Ishikawa (cell line): Measurements from ENCODE around the gene GNRH2.

ENCODE experiments used
- CEBPB ChIP-seq: IDR thresholded peaks from 2 replicates; pipeline ENCODE4 v1.6.1; 2012
- CREB1 ChIP-seq: IDR thresholded peaks from 2 replicates; pipeline ENCODE4 v1.6.1; 2012; ENCODE audit warnings: low read depth
- EGR1 ChIP-seq: IDR thresholded peaks from 2 replicates; pipeline ENCODE4 v1.6.1; 2012
- EP300 ChIP-seq: IDR thresholded peaks from 2 replicates; pipeline ENCODE4 v1.6.1; 2012; ENCODE audit warnings: borderline replicate concordance
- FOXM1 ChIP-seq: IDR thresholded peaks from 2 replicates; pipeline ENCODE4 v1.6.1; 2012; ENCODE audit warnings: low read depth, borderline replicate concordance
- MAX ChIP-seq: IDR thresholded peaks from 2 replicates; pipeline ENCODE4 v1.6.1; 2012
- NFIC ChIP-seq: IDR thresholded peaks from 2 replicates; pipeline ENCODE4 v1.6.1; 2012
- RAD21 ChIP-seq: IDR thresholded peaks from 2 replicates; pipeline ENCODE4 v1.6.1; 2012; ENCODE audit warnings: low read depth
- TAF1 ChIP-seq: IDR thresholded peaks from 2 replicates; pipeline ENCODE4 v1.6.1; 2012; ENCODE audit warnings: low read depth, mild to moderate bottlenecking
- TCF12 ChIP-seq: IDR thresholded peaks from 2 replicates; pipeline ENCODE4 v1.6.1; 2012; ENCODE audit warnings: low read depth
- TEAD4 ChIP-seq: IDR thresholded peaks from 2 replicates; pipeline ENCODE4 v1.6.1; 2012
- USF1 ChIP-seq: IDR thresholded peaks from 2 replicates; pipeline ENCODE4 v1.6.1; 2012
- YY1 ChIP-seq: IDR thresholded peaks from 2 replicates; pipeline ENCODE4 v1.6.1; 2012; ENCODE audit warnings: low read depth
- ZBTB7A ChIP-seq: IDR thresholded peaks from 2 replicates; pipeline ENCODE4 v1.6.1; 2012; ENCODE audit warnings: low read depth
- TF ChIP-seq, protein P1 (sequence below): IDR thresholded peaks from 2 replicates; pipeline ENCODE4 v1.6.1; 2012; ENCODE audit warnings: low read depth, mild to moderate bottlenecking

Gene GNRH2

GRCh38 chr20:3080939-3081388, 37.5 kb downstream of the GNRH2 start:
- TF ChIP-seq TEAD4: no peak
- no peak for TF ChIP-seq ZBTB7A
- TF ChIP-seq CEBPB: no peak
- TF ChIP-seq, protein P1, sequence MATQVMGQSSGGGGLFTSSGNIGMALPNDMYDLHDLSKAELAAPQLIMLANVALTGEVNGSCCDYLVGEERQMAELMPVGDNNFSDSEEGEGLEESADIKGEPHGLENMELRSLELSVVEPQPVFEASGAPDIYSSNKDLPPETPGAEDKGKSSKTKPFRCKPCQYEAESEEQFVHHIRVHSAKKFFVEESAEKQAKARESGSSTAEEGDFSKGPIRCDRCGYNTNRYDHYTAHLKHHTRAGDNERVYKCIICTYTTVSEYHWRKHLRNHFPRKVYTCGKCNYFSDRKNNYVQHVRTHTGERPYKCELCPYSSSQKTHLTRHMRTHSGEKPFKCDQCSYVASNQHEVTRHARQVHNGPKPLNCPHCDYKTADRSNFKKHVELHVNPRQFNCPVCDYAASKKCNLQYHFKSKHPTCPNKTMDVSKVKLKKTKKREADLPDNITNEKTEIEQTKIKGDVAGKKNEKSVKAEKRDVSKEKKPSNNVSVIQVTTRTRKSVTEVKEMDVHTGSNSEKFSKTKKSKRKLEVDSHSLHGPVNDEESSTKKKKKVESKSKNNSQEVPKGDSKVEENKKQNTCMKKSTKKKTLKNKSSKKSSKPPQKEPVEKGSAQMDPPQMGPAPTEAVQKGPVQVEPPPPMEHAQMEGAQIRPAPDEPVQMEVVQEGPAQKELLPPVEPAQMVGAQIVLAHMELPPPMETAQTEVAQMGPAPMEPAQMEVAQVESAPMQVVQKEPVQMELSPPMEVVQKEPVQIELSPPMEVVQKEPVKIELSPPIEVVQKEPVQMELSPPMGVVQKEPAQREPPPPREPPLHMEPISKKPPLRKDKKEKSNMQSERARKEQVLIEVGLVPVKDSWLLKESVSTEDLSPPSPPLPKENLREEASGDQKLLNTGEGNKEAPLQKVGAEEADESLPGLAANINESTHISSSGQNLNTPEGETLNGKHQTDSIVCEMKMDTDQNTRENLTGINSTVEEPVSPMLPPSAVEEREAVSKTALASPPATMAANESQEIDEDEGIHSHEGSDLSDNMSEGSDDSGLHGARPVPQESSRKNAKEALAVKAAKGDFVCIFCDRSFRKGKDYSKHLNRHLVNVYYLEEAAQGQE: no peak
- no peak for TF ChIP-seq USF1
- TF ChIP-seq TCF12: no peak
- no peak for TF ChIP-seq MAX
- TF ChIP-seq TAF1: no peak
- no peak for TF ChIP-seq NFIC
- no peak for TF ChIP-seq YY1
- TF ChIP-seq EP300: no peak
- no peak for TF ChIP-seq CREB1
- TF ChIP-seq EGR1: no peak
- no peak for TF ChIP-seq RAD21
- no peak for TF ChIP-seq FOXM1

DNA sequence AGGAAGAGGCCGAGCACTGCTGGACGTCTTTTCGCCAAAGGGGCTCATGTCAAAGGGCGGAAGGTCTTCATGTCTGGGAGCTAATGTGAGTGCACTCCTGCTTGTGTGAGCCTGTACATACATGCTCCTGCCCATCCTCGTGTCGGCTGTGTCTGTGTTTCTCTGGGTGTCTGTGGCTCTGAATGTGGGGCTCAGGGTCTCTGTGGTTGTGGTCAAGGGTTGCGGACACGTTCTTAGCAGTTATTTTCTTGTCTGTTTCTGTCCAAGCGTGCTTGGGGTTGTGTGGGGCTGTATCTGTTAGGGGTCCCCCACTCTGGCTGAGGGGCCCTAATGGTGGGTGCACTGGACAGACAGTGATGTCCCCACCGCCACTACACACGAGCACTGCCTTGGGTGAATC, 38.2 kb downstream of the GNRH2 start:
- TF ChIP-seq EGR1: no peak
- no peak for TF ChIP-seq FOXM1
- TF ChIP-seq RAD21: no peak
- TF ChIP-seq ZBTB7A: no peak
- TF ChIP-seq TAF1: no peak

DNA sequence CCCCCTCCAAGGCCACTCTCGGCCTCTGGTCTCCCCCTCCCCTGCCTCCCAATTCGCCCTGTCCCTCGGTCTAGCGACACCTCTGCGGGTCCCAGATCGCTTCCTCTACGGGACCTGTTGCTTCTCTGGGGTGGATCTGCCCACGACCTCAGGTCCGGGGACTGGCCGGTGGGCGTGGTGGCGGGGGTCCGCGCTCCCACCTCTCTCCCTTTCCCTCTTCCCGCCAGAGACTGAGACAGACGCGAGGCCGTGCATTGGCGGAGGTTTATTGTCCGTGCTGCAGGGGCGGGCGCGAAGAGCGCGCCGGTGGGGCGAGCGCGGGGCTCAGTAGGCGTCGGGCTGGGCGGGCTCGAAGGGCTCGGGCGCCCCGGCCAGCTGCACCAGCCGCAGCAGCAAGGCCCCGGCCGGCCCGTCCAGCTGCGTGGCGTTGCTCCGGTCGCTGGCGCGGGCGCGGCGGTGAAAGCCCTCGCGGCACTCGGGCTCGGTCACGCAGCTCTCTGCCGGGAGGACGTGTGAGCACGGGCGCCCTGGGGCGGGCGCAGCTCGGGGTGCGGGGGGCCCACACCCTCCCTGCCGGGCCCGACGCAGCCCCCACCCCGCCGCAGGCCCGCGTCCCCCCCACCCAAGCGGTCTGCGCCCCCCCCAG, 39.0 kb downstream of the GNRH2 start:
- no peak for TF ChIP-seq EP300
- no peak for TF ChIP-seq TEAD4
- no peak for TF ChIP-seq NFIC
- TF ChIP-seq ZBTB7A: 0 out of 2 replicates have a peak, but pooled peaks have one; percentile 33

GRCh38 chr20:3082955-3083952, 39.8 kb downstream of the GNRH2 start:
- TF ChIP-seq, protein P1: no peak
- TF ChIP-seq TEAD4 (no peak), CREB1 (no peak), TAF1 (no peak), TCF12 (no peak), MAX (no peak), YY1 (no peak), EP300 (no peak), NFIC (no peak), RAD21 (no peak), USF1 (no peak), FOXM1 (no peak), EGR1 (no peak), CEBPB (no peak), ZBTB7A (no peak)

GRCh38 chr20:3084283-3084985, 41.0 kb downstream of the GNRH2 start, which contains the start of gene AVP:
AVP (minus strand) TSS chr20:3084724; CDS start chr20:3084674, 50 bp downstream.
- TF ChIP-seq CREB1: no peak
- TF ChIP-seq NFIC: no peak
- no peak for TF ChIP-seq USF1
- TF ChIP-seq, protein P1: no peak
- TF ChIP-seq FOXM1: no peak
- no peak for TF ChIP-seq EGR1
- TF ChIP-seq TEAD4: no peak
- TF ChIP-seq MAX: no peak
- TF ChIP-seq YY1: no peak
- no peak for TF ChIP-seq ZBTB7A
- TF ChIP-seq TAF1: no peak
